Mucosa of descending colon (tissue), 3 donors: ENCODE results near the gene SMURF1. TPM values are rescaled to one million over a fixed set of nuclear protein-coding genes. Genes with fewer than 3 reads are reported as not detected.

Source experiments
- ATAC-seq: fragments of 200-7000 bp; cut with Tn5 transposase; one replicate; pipeline ENCODE4 v1.9.1; 2020; ENCODE audit warnings: mild to moderate bottlenecking, moderate library complexity
- DNase-seq, 3 donors: peaks; one replicate each; pipeline ENCODE4 v3.0.0-alpha.2; 2020
- H3K36me3 ChIP-seq: fragments of 200-600 bp; one replicate; pipeline ENCODE4 v1.8.0; 2021; ENCODE audit warnings: low read depth, mild to moderate bottlenecking
- H3K4me1 ChIP-seq: fragments of 200-600 bp; one replicate; pipeline ENCODE4 v1.8.0; 2021; ENCODE audit warnings: low read depth, mild to moderate bottlenecking
- H3K4me3 ChIP-seq: fragments of 200-600 bp; one replicate; pipeline ENCODE4 v1.8.0; 2021; ENCODE audit warnings: mild to moderate bottlenecking
- H3K9me3 ChIP-seq: fragments of 200-600 bp; one replicate; pipeline ENCODE4 v1.8.0; 2021; ENCODE audit warnings: mild to moderate bottlenecking
- CTCF ChIP-seq: fragments of 200-600 bp; IDR thresholded peaks from one replicate; pipeline ENCODE4 v1.8.0; 2022; ENCODE audit warnings: antibody characterized with exemption, mild to moderate bottlenecking
- intact Hi-C, 2 donors: fragments of 100-400 bp; cut with DNase I in 1 of 2; cut with micrococcal nuclease in 1 of 2; formaldehyde crosslinking; loops; one replicate each; pipeline versions ENCODE4 v1.11.0 to v1.11.1; 2022; cut with DNase I, micrococcal nuclease
- total RNA-seq, 3 donors: library from RNA; stranded (reverse); fragmentation: NEBNext Ultra II Directional in 2 of 3; extraction: Animal tissue kit (Norgen Biotek cat#: 25700) in 2 of 3; gene quantifications; one replicate each; pipeline versions ENCODE4 v1.2.1 to v1.2.4, GENCODE V29; 2021 to 2023
- donor health status: DM: no; HTN: no; CAD: no; lungs with moderate emphysema.
- donor health status: DM: no; HTN: no; CAD: no.
- donor health status: DM: no; HTN: yes; CAD: no.

SMURF1 gene
- total RNA-seq, 3 donors from 2014 or later = 28.4 to 36.0 (median 31.2) TPM

DNA sequence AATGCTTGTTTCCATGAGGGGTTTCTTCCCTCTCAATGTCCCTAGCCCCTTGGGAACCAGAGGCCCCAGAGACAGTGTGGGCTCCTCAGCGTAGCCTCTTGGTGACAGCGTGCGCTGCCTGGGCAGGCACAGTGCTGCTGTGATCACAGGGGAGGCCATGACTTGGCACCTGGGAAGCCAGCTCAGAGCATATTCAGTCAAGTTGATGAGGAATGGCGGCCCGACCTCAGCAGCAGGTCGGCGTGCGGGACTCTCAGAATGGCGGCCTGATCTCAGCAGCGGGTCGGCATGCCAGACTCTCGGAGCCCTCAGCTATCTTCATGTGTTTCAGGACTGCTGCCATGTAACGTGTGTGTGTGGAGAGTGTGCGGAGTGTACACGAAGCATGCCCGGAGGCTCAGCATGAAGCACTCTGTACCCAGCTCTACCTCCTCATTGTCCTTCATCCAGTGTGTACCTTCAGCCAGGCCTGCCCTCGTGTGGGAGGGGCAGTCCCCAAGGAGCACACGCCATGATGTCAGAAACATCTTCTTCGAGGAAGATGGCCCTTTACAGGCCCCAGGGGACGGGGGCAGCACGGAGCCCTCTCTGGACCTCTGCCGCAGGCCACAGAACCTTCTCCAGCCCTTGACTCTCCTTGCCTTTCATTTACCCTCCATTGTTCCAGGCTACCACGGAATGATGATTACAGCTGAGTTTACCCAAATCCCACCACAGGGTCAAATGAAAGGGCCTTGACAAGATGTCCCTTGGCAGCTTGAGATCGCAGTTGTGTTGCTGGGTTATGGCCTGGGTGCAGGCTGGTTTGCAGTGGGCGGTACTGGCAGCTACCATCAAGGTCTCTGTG, 130.4 kb downstream of the SMURF1 start:
- Histone ChIP-seq H3K4me3 (no peak overlapping the region), H3K36me3 (peaks cover 15% of the 10 kb centered on the region), H3K9me3 (no peaks in the 10 kb centered on the region), H3K4me1 (no peaks in the 10 kb centered on the region)
- intact Hi-C loops = no loop called here
- DNase-seq (no peak), ATAC-seq (peak; percentile 14)
- TF ChIP-seq CTCF = no peak

- intact Hi-C loops = no loop called here
- DNase-seq (no peak), ATAC-seq (no peak)
- Histone ChIP-seq H3K36me3 (peaks cover 15% of the 10 kb centered on the region), H3K4me1 (no peaks in the 10 kb centered on the region), H3K9me3 (no peaks in the 10 kb centered on the region), H3K4me3 (no peak overlapping the region)
- no peak for TF ChIP-seq CTCF
Measured at GRCh38 chr7:99012722-99013121, 131.2 kb downstream of the SMURF1 start.

GRCh38 chr7:99011706-99012404, 132.1 kb downstream of the SMURF1 start:
- Histone ChIP-seq H3K4me1 (no peaks in the 10 kb centered on the region), H3K4me3 (no peak overlapping the region), H3K9me3 (no peaks in the 10 kb centered on the region), H3K36me3 (peaks cover 17% of the 10 kb centered on the region)
- TF ChIP-seq CTCF = no peak
- ATAC-seq (no peak), DNase-seq (no peak)
- intact Hi-C loops = no loop called here

- Histone ChIP-seq H3K36me3 (peaks cover 22% of the 10 kb centered on the region), H3K4me3 (no peak overlapping the region), H3K9me3 (no peaks in the 10 kb centered on the region), H3K4me1 (no peaks in the 10 kb centered on the region)
- DNase-seq (no peak), ATAC-seq (no peak)
- TF ChIP-seq CTCF = no peak
- intact Hi-C loops = no loop called here
Measured at GRCh38 chr7:99011341-99011705, 132.6 kb downstream of the SMURF1 start.

DNA sequence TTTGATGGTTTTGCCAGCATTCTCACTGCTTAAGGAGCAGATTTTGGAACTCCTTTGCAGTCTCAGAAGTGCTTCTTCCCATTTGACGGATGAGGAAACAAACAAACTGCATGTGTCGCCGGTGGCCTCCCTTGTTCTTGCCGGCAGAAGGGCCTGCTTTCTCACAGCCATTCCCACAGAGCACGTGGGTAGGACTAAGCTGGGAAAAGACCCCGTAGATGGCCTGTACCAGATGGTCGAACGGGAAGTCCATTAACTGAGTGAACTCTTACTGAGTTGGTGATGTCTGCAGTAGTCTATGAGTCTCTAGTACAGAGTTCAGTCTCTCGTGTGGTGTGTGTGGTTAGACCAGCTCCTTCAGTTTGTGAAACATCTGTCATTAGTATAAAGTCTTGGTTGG, 133.6 kb downstream of the SMURF1 start:
- DNase-seq = no peak
- Histone ChIP-seq H3K4me1 (no peaks in the 10 kb centered on the region), H3K36me3 (peaks cover 26% of the 10 kb centered on the region), H3K4me3 (no peak overlapping the region), H3K9me3 (no peaks in the 10 kb centered on the region)
- ATAC-seq = no peak
- TF ChIP-seq CTCF = no peak
- intact Hi-C loops = no loop called here
